ENCODE data around the gene SCAI.
"Not testable (repeated sequence)": the region's sequence is repeated elsewhere in the genome, so short reads cannot be mapped to it uniquely, and the experiment has no call there.

SCAI gene

DNA sequence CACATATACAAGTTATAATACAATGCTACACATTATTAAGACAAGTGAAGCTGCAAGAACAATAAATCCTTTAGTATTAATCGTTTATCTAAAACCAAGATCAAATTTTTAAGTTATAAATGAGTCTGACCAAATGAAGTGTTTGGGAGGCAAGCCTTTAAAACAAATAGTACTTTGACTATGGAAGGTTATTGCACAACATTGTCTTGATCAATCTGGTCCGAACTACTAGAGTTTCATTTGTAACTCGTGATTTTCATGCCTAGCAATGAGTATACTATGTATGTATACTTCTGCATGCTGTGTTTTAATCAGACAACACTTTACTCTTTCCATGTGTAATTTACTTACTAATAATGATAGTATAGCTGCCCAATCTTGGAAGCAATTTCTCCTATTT lies 115.3 kb downstream of the SCAI start:
- DNase-seq (ENCODE audit: low read depth) = no peak

GRCh38 chr9:125024917-125025316 lies 118.4 kb downstream of the SCAI start:
- DNase-seq (ENCODE audit: low read depth) = no peak

DNA sequence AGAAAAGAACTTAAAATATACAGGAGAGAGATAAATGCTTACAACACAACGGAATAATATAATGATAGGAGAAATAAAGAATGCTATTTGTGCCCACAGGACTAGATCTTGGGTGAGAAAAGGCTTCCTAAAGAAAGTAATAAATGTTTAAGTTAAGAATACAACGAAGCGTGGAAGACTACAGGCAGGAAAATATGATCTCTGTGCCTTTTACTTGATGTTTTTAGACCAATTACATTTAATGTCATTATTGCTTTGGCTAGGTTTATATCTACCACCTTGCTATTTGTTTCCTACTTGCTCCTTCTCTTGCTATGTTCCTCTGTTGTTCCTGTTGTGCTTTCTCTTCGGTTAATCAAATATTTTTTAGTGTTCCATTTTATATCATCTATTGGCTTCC lies 122.3 kb downstream of the SCAI start:
- no peak for DNase-seq (ENCODE audit: low read depth)

DNA sequence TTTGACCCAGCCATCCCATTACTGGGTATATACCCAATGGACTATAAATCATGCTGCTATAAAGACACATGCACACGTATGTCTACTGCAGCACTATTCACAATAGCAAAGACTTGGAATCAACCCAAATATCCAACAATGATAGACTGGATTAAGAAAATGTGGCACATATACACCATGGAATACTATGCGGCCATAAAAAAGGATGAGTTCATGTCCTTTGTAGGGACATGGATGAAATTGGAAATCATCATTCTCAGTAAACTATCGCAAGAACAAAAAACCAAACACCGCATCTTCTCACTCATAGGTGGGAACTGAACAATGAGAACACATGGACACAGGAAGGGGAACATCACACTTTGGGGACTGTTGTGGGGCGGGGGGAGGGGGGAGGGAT lies 127.7 kb downstream of the SCAI start:
- not testable (repeated sequence) for DNase-seq (ENCODE audit: low read depth)

GRCh38 chr9:125012013-125012412 lies 131.3 kb downstream of the SCAI start:
- not testable (repeated sequence) for DNase-seq (ENCODE audit: low read depth)

DNA sequence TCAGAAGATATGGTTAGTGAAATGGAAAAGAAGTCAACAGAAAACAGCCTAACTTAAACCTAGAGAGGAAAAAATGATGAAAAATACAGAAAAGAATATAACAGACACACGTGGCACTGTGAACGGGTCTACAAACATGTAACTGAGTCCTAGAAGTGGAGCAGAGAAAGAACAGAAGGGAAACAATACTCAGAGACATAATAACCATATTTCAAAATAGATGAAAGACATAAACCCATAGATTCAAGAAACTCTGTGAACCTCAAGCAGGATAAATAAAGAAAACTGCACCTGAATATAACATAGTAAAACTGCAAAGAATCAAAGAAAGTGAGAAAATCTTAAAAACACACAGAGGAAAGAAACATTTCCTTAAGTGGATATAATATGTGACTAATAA lies 134.7 kb downstream of the SCAI start:
- DNase-seq (ENCODE audit: low read depth) = no peak

DNA sequence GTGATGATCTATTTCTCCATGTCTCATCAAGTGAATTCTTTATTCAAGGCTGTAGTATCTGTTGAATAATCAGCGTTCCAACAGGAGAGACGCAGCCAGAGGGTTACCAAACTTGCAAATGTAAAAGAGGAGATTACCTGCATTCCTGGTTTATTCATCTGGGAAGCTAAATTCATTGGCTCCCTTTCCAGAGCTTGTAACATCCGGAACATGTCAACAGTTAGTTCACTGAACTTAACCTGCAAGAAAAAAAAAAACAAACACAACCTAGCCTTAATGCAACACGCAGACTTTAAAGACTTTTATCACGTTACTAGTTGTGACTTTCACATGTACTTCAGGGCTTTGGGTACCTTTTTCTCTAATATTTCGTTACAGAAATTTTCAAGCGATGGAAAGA lies 140.0 kb downstream of the SCAI start:
- DNase-seq (ENCODE audit: low read depth) = no peak

DNA sequence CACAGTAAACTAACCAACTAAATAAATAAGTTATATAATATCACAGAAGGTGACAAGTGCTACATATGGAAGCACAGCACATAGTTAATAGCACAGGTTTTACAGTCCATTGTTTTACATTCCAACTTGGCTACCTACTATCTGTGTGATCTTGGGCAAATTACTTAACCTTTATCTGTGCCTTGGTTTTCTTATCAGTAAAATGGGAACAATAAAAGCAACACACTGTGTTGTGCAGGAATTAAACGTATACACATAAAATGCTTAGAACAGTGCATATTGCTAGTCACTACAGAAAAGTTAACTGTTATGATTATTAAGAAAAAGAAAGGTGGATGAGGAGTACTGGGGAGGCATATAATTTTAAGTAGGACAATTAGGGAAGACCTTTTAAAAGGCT lies 159.6 kb downstream of the SCAI start:
- no peak for DNase-seq (ENCODE audit: low read depth)

- DNase-seq (ENCODE audit: low read depth) = no peak
These were observed 162.9 kb downstream of the SCAI start for GRCh38 chr9:124980431-124980830.

DNA sequence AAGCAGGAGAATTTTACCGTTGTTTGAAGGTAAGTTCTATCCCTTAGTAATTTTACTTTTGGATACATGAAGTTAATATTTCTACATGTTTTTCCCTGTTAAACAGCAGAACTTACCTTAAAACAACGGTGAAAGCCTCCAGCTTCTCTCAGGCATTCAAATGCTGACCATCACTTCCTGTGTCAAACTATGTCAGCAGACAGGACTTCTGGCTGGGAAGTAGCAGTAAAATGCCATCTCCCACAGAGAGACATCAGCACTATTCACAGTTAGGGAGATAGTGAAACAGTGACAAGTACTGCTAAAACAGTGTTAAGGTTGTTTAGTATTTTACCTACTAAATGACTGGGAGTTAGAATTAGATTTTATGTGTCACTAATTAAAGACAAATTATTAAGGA lies 168.2 kb downstream of the SCAI start:
- DNase-seq (ENCODE audit: low read depth) = no peak

- no peak for DNase-seq (ENCODE audit: low read depth)
These were observed 169.5 kb downstream of the SCAI start for GRCh38 chr9:124973807-124974206.

DNA sequence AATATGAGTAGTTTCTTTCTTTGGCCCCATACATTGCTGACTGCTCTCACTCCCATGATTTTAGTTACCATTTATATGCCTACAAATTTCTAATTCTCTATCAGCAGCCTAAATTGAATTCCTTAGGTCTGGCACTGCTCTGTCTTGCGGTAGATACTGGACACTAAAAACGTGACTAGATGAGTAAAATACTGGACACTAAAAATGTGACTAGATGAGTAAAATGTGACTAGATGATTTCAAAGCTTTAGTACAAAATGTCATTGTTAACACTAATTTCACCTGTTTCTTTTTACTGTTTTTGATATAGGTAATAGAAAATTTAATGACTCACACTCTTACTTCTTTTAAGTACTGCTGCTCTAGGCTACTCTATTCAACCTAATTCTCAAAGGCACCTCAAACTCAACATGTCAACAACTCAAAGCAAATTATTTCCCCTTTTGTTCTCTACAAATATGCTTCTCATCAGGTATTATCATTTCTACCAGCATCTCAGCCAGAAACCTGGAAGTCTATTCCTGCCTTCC lies 171.0 kb downstream of the SCAI start:
- no peak for DNase-seq (ENCODE audit: low read depth)

DNA sequence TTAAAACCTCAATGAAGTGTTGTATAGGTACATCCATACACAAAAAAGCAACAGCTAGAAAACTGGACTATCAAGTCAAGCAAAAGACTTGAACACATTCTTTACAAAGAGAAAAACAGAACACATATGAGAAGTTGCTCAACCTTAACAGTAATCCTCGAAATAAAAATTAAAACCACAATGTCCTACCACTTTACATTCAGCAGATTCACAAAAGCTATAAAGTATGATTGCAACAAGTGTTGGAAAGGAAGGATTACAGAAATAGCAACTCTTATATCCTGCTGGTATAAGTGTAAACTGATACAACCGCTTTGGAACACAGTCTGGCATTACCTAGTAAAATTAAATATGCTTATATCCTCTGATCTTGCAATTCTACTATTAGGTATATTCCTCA lies 173.9 kb downstream of the SCAI start:
- no peak for DNase-seq (ENCODE audit: low read depth)

GRCh38 chr9:124968238-124968637 lies 175.1 kb downstream of the SCAI start:
- DNase-seq (ENCODE audit: low read depth) = no peak

DNA sequence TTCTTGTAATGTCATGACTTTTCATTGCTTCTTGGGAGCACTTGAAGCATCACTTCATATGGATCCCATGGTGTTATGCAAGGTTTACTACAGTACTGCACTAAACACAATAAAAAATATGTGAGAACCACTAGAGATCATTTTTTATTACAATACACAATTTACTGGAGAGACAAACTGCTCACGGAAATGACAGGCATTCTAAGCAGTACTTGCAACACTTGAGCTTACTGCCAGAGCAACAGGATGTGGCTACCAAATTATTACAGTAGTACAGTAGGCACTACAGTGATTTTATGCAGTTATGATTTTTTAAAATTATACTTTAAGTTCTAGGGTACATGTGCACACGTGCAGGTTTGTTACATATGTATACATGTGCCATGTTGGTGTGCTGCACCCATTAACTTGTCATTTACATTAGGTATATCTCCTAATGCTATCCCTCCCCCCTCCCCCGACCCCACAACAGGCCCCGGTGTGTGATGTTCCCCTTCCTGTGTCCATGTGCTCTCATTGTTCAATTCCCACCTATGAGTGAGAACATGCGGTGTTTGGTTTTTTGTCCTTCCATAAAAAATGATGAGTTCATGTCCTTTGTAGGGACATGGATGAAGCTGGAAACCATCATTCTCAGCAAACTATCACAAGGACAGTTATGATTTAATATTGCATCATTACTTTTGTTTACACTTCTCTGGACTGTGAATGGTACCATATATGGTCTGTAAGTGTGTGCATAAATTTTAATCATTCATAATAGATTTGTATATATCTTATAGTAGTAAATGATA lies 177.4 kb downstream of the SCAI start:
- DNase-seq (ENCODE audit: low read depth) = not testable (repeated sequence)

GRCh38 chr9:124964604-124965003 lies 178.7 kb downstream of the SCAI start:
- no peak for DNase-seq (ENCODE audit: low read depth)

DNA sequence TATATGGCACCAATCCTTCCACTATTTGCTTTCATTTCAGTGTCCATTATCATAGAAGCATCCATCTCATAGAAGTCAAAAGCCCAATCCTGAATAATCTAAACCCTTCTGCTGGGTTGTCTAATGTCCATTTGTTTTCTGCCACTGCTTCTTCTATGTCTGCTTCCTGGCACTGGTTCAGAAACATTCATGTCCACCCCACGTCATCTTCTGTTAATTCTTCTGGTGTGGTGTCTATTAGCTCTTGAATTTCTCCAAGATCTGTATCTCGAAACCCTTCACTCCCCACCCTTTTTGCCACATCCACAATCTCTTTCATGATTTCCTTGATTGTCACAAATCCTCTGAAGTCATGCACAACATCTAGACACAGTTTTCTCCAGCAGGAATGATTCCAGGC lies 179.3 kb downstream of the SCAI start:
- DNase-seq (ENCODE audit: low read depth) = no peak

DNA sequence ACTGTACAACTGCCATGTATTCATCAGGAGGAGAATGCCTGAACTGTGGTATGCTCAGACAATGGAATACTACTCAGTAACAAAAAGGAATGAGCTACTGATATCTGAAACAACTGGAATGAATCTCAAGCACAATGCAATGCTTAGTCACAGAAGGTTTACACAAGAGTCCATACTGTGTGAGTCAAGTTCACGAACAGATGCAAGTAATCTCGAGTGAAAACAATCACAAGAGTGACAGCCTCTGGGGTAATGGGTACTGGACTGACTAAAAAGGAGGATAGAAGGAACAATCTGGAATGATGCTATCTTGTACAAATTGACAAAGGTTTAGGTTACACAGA lies 182.9 kb downstream of the SCAI start:
- no peak for DNase-seq (ENCODE audit: low read depth)

DNA sequence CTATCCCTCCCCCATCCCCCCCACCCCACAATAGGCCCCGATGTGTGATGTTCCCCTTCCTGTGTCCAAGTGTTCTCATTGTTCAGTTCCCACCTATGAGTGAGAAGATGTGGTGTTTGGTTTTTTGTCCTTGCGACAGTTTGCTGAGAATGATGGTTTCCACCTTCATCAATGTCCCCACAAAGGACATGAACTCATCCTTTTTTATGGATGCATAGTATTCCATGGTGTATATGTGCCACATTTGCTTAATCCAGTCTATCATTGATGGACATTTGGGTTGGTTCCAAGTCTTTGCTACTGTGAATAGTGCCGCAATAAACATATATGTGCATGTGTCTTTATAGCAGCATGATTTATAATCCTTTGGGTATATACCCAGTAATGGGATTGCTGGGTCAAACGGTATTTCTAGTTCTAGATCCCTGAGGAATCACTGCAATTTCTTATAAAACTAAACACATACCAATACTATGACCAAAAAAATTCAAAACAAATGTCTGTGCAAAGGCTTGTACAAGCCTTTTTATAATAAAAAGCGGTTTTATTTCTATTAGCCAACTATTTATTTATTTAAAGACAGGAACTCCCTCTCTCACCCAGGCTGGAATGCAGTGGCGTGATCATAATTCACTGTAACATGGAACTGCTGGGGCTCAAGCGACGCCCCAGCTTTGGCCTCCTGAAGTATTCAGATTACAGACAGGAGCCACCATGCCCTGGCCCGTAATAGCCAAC lies 183.5 kb downstream of the SCAI start:
- DNase-seq (ENCODE audit: low read depth) = not testable (repeated sequence)

DNA sequence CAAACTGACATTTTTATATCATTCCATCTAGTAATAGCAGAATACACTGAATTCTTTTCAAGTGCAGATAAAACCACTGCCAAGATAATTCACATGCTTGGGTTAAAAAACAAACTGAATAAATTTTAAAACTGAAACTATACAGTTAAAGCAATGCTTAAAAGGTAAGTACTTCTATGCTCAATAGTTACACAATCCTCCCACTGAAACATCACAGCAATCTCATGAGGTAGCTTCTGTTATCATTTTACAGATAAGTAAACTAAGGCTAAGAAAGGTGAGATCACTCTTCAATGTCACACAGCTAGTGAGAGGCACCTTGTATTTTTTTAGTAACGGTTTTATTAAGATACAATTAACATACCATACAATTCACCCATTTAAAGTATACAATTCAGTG lies 189.1 kb downstream of the SCAI start:
- DNase-seq (ENCODE audit: low read depth) = no peak

DNA sequence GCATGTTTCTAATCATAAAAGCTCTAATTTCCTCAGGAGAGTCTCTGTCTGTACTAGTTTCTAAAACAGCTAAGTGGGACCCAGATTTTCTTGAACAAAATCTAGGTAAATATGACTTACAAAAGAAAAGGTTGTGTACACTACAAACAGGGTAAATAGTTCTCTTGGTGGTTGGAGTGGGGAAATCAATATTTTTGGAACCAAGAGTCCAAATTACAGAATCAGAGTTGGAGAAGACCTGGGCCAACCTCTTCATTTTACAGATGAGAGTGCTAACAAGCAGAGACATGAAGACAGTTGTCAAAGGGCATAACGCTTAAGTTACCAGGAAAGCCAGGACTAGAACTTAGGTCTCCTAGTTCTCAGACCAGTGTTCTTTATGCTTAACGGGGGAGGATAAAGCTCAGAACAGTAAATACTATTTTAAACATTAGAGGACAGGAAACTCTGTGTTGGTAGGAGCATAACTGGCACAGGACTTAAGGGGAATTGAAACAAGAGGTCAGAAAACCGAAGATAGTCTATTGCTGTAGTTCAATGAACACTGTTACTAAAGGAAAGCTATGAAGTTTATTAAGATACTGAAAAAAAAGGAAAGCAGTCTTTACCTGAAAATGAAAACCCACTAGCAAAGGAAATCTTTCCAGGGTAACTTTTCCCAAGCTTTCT lies 193.1 kb downstream of the SCAI start:
- DNase-seq (ENCODE audit: low read depth) = no peak

DNA sequence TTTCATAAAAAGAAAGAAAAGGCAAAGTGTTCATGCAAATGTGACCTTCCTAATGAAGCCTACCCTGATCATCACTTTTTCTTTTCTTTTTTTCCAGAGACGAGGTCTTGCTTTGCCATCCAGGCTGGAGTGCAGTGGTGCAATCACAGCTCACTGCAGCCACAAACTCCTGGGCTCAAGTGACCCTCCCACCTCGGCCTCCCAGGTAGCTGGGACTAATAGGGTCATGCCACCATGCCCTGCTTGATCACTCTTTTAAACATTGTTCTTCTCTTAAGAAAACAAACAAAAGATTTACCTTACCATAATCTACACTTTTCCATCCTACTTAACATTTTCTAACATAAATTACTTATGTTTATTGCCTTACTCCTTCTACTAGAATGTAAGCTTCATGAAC lies 193.9 kb downstream of the SCAI start:
- no peak for DNase-seq (ENCODE audit: low read depth)

Measured in HS-5 (cell line).